OCI-LY3 (cell line): ENCODE results near the gene AIDA.

Experiments
- CTCF ChIP-seq: fragments of 200-600, 300-600 bp; sonication (generic); IDR thresholded peaks from 2 replicates; pipeline ENCODE4 v1.5.1; 2014; ENCODE audit warnings: antibody characterized with exemption, low read length, low read depth
- EZH2phosphoT487 ChIP-seq: fragments of 200-600 bp; shearing (Covaris generic); IDR thresholded peaks from 2 replicates; pipeline ENCODE4 v1.6.1; 2018; ENCODE audit warnings: antibody characterized with exemption, mixed run types, low read depth

GRCh38 chr1:222618880-222619596 is 93.3 kb downstream of the AIDA start:
- TF ChIP-seq CTCF (no peak), EZH2phosphoT487 (no peak)
